CD14-positive monocyte (primary cell): ENCODE measurements around the gene CACNA1C. TPM values are rescaled to one million over a fixed set of nuclear protein-coding genes. Genes with fewer than 3 reads are reported as not detected.

Source experiments
- DNase-seq, 3 donors: peaks; one replicate each; pipeline ENCODE4 v3.0.0-alpha.2; 2011 to 2022
- H2AFZ ChIP-seq: 2 replicates; pipeline ENCODE4 v1.6.0; 2012; ENCODE audit warnings: mild to moderate bottlenecking, low read depth, low read length, inconsistent platforms; ENCODE audit not compliant: insufficient read depth, poor library complexity, severe bottlenecking
- H3K27ac ChIP-seq, 2 donors: 1 replicate in 1 of 2; 2 replicates in 1 of 2; pipeline ENCODE4 v1.5.1; 2012 to 2013; ENCODE audit warnings: low read length in 2 of 2, control low read depth in 1 of 2, inconsistent platforms in 1 of 2, low read depth in 1 of 2, mild to moderate bottlenecking in 1 of 2
- H3K27me3 ChIP-seq, 2 donors: one replicate each; pipeline versions ENCODE4 v1.6.0 to v1.6.1; 2011 to 2013; ENCODE audit warnings: low read length in 2 of 2; ENCODE audit not compliant: control insufficient read depth in 2 of 2, insufficient read depth in 2 of 2
- H3K36me3 ChIP-seq, 2 donors: replicated peaks in 1 of 2; 1 replicate in 1 of 2; 2 replicates in 1 of 2; pipeline versions ENCODE4 v1.5.1 to v1.6.1; 2012 to 2013; ENCODE audit warnings: low read length in 2 of 2, control low read depth in 1 of 2, inconsistent platforms in 1 of 2, mild to moderate bottlenecking in 1 of 2; ENCODE audit not compliant: insufficient read depth in 2 of 2, control insufficient read depth in 1 of 2
- H3K4me1 ChIP-seq, 2 donors: 1 replicate in 1 of 2; 2 replicates in 1 of 2; pipeline versions ENCODE4 v1.5.1 to v1.6.1; 2012 to 2013; ENCODE audit warnings: low read length in 2 of 2, control low read depth in 1 of 2, inconsistent platforms in 1 of 2, mild to moderate bottlenecking in 1 of 2, moderate library complexity in 1 of 2; ENCODE audit not compliant: insufficient read depth in 2 of 2, control insufficient read depth in 1 of 2
- H3K4me2 ChIP-seq: replicated peaks from 2 replicates; pipeline ENCODE3; 2012; ENCODE audit warnings: low read length, moderate library complexity, mild to moderate bottlenecking; ENCODE audit not compliant: poor library complexity, severe bottlenecking; ENCODE audit errors: extremely low read depth
- H3K4me3 ChIP-seq, 3 experiments: fragments of 200-600 bp in 1 of 3; sonication (generic) in 1 of 3; replicated peaks in 1 of 3; 1 replicate in 2 of 3; 2 replicates in 1 of 3; pipeline ENCODE4 v1.5.1; 2011 to 2013; ENCODE audit warnings: low read length in 3 of 3, mild to moderate bottlenecking in 3 of 3, control low read depth in 2 of 3, low read depth in 2 of 3, inconsistent platforms in 1 of 3, moderate library complexity in 1 of 3
- H3K79me2 ChIP-seq: 2 replicates; pipeline ENCODE4 v1.6.0; 2012; ENCODE audit warnings: mild to moderate bottlenecking, control low read depth, inconsistent platforms, low read length, moderate library complexity; ENCODE audit not compliant: insufficient read depth
- H3K9ac ChIP-seq: 2 replicates; pipeline ENCODE4 v1.6.0; 2017; ENCODE audit warnings: low read length, mild to moderate bottlenecking; ENCODE audit not compliant: insufficient read depth, poor library complexity, severe bottlenecking
- H3K9me3 ChIP-seq, 2 donors: replicated peaks in 1 of 2; 1 replicate in 1 of 2; 2 replicates in 1 of 2; pipeline versions ENCODE4 v1.5.1 to v1.6.1; 2012 to 2013; ENCODE audit warnings: low read length in 2 of 2, control low read depth in 1 of 2; ENCODE audit not compliant: control insufficient read depth in 1 of 2, insufficient read depth in 1 of 2
- H4K20me1 ChIP-seq: 2 replicates; pipeline ENCODE4 v1.6.0; 2012; ENCODE audit warnings: mild to moderate bottlenecking, low read length, control low read depth, moderate library complexity; ENCODE audit not compliant: insufficient read depth
- H3K27ac Mint-ChIP-seq, 7 donors: one replicate each; pipeline ENCODE4 v1.8.0; 2020; ENCODE audit warnings: mild to moderate bottlenecking in 7 of 7, mixed read lengths in 7 of 7, moderate library complexity in 6 of 7, inconsistent platforms in 2 of 7
- H3K27me3 Mint-ChIP-seq, 3 donors: one replicate each; pipeline ENCODE4 v1.8.0; 2021 to 2022; ENCODE audit warnings: low read depth in 3 of 3, mild to moderate bottlenecking in 3 of 3, mixed read lengths in 3 of 3, moderate library complexity in 3 of 3, inconsistent platforms in 1 of 3
- H3K36me3 Mint-ChIP-seq, 2 donors: one replicate each; pipeline ENCODE4 v1.8.0; 2020; ENCODE audit warnings: mixed read lengths in 2 of 2, inconsistent platforms in 1 of 2, mild to moderate bottlenecking in 1 of 2
- H3K4me1 Mint-ChIP-seq: one replicate; pipeline ENCODE4 v1.8.0; 2020; ENCODE audit warnings: mild to moderate bottlenecking, mixed read lengths
- H3K4me3 Mint-ChIP-seq, 2 donors: one replicate each; pipeline ENCODE4 v1.8.0; 2020; ENCODE audit warnings: mild to moderate bottlenecking in 2 of 2, mixed read lengths in 2 of 2, moderate library complexity in 1 of 2
- H3K9me3 Mint-ChIP-seq, 7 donors: one replicate each; pipeline ENCODE4 v1.8.0; 2020 to 2022; ENCODE audit warnings: mixed read lengths in 7 of 7, mild to moderate bottlenecking in 6 of 7, moderate library complexity in 6 of 7, inconsistent platforms in 2 of 7
- CTCF ChIP-seq: fragments of 200-600 bp; IDR thresholded peaks from one replicate; pipeline ENCODE4 v1.8.0; 2022; ENCODE audit warnings: antibody characterized with exemption, mild to moderate bottlenecking
- WGBS: methylation state at CpG from one replicate; pipeline ENCODE4 v1.1.5; 2013; ENCODE audit warnings: missing lambda C conversion rate; ENCODE audit not compliant: insufficient coverage; 5-methylcytosine and 5-hydroxymethylcytosine counted together
- intact Hi-C, 2 donors: fragments of 100-400 bp; cut with micrococcal nuclease; formaldehyde crosslinking; loops; one replicate each; pipeline versions ENCODE4 v1.15.0 to v1.15.1; 2023
- polyA plus RNA-seq, 3 donors: library from polyadenylated mRNA; depleted of rRNA in 1 of 3; unstranded in 2 of 3; stranded (reverse) in 1 of 3; fragments of 300-500 nt in 2 of 3; fragments of >200 nt in 1 of 3; fragmentation: Illumina TruSeq in 2 of 3; gene quantifications; 1 replicate in 2 of 3; 2 replicates in 1 of 3; pipeline ENCODE4 v1.2.3, GENCODE V29; 2012 to 2021

Gene CACNA1C
- polyA plus RNA-seq, 3 donors = not detected

GRCh38 chr12:2171672-2172426, 119.1 kb downstream of the CACNA1C start:
- no peak for DNase-seq
- no peak overlapping the region for H3K27ac Mint-ChIP-seq
- Histone ChIP-seq H3K4me3 (no peak overlapping the region), H3K79me2 (no peaks in the 10 kb centered on the region), H3K27me3 (no peaks in the 10 kb centered on the region), H3K27ac (no peak overlapping the region), H3K36me3 (no peaks in the 10 kb centered on the region), H3K9me3 (peaks cover 4 to 12% of the 10 kb centered on the region in 2 donors), H3K4me2 (no peak overlapping the region), H3K4me1 (no peaks in the 10 kb centered on the region), H2AFZ (no peak overlapping the region), H3K9ac (no peak overlapping the region), H4K20me1 (no peaks in the 10 kb centered on the region)
- H3K36me3 Mint-ChIP-seq = no peaks in the 10 kb centered on the region
- no peak for TF ChIP-seq CTCF
- peaks cover 0 to 3% (median 2%) of the 10 kb centered on the region in 3 donors for H3K27me3 Mint-ChIP-seq
- intact Hi-C loops = no loop called here
- peaks cover 0 to 17% (median 10%) of the 10 kb centered on the region in 7 donors for H3K9me3 Mint-ChIP-seq
- WGBS = 96% methylated on average over 9 of the region's 11 CpGs
- H3K4me1 Mint-ChIP-seq = peaks cover 5% of the 10 kb centered on the region
- no peak overlapping the region for H3K4me3 Mint-ChIP-seq

DNA sequence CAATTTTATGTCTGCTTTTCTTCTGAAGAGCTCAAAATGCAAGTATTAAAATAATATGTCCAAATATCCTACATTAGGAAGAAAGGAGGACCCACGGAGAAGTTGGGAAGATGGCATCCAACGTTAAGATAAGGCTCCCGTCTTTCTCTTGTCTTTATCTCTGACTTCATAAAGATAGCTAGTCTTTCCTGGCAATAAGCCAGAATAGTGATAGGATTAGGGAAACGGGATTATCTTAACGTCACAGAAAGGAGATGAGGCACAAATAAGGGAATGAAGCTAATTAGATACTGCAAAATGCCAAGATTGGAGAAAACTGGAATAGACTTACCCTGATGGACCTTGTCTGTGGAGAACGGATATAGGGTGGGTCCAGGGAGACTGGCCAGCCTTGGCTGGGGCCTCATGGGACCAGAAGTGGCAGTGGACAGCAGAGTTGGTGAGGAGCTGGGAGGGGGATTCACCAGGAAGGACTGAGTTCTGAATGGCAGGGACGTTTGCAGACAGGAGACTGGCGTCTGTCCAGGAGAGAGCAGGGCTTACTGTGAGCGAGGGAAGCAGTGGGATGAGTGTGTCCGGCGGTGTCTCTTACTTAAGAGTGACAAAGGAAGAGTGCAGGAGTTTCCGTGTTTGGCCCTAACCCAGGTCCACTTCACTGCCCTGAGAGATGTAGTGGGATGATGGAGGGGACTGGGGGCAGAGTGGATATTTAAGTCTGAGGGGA, 119.9 kb downstream of the CACNA1C start:
- no peaks in the 10 kb centered on the region for H4K20me1 ChIP-seq
- no peaks in the 10 kb centered on the region for H3K27me3 ChIP-seq
- H3K27me3 Mint-ChIP-seq = peaks cover 0 to 3% (median 2%) of the 10 kb centered on the region in 3 donors
- H3K27ac ChIP-seq = no peak overlapping the region
- no peaks in the 10 kb centered on the region for H3K4me1 ChIP-seq
- no peak overlapping the region for H3K4me3 ChIP-seq
- H3K9ac ChIP-seq = no peak overlapping the region
- TF ChIP-seq CTCF = no peak
- peaks cover 0 to 10% (median 4%) of the 10 kb centered on the region in 7 donors for H3K9me3 Mint-ChIP-seq
- no peaks in the 10 kb centered on the region for H3K79me2 ChIP-seq
- H3K36me3 Mint-ChIP-seq = no peaks in the 10 kb centered on the region
- intact Hi-C loops = no loop called here
- H3K36me3 ChIP-seq = no peaks in the 10 kb centered on the region
- H3K4me1 Mint-ChIP-seq = peaks cover 5% of the 10 kb centered on the region
- no peak overlapping the region for H2AFZ ChIP-seq
- no peak overlapping the region for H3K4me3 Mint-ChIP-seq
- H3K9me3 ChIP-seq = peaks cover 1 to 3% of the 10 kb centered on the region in 2 donors
- 83% methylated on average over 10 of the region's 12 CpGs for WGBS
- H3K4me2 ChIP-seq = no peak overlapping the region
- no peak overlapping the region for H3K27ac Mint-ChIP-seq
- DNase-seq = no peak
